ENCODE measurements around the gene CRIM1.

DNA sequence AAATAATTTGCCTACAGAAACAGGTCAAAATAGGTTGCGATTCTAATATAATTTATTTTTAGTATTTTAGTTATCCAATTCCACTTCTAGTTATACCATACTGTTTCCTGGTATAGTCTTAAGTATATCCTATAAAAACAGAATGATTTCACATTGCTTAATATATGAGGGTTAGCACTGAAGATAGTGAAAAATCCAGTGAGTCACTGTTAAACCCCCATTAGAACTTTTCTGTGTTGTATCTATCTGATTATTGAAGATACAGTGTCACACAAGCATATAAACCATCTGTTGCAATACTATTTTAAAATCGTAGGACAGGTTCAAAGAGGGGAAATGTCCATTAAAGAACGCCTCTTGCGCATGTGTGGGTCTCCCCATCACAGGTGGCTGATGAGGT, 132.4 kb downstream of the CRIM1 start:
- TF ChIP-seq, protein P1, sequence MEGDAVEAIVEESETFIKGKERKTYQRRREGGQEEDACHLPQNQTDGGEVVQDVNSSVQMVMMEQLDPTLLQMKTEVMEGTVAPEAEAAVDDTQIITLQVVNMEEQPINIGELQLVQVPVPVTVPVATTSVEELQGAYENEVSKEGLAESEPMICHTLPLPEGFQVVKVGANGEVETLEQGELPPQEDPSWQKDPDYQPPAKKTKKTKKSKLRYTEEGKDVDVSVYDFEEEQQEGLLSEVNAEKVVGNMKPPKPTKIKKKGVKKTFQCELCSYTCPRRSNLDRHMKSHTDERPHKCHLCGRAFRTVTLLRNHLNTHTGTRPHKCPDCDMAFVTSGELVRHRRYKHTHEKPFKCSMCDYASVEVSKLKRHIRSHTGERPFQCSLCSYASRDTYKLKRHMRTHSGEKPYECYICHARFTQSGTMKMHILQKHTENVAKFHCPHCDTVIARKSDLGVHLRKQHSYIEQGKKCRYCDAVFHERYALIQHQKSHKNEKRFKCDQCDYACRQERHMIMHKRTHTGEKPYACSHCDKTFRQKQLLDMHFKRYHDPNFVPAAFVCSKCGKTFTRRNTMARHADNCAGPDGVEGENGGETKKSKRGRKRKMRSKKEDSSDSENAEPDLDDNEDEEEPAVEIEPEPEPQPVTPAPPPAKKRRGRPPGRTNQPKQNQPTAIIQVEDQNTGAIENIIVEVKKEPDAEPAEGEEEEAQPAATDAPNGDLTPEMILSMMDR (IDR thresholded peaks at IDR 0.05; ENCODE audit: low read depth, low read length, missing input control): no peak
- TF ChIP-seq, protein P2, sequence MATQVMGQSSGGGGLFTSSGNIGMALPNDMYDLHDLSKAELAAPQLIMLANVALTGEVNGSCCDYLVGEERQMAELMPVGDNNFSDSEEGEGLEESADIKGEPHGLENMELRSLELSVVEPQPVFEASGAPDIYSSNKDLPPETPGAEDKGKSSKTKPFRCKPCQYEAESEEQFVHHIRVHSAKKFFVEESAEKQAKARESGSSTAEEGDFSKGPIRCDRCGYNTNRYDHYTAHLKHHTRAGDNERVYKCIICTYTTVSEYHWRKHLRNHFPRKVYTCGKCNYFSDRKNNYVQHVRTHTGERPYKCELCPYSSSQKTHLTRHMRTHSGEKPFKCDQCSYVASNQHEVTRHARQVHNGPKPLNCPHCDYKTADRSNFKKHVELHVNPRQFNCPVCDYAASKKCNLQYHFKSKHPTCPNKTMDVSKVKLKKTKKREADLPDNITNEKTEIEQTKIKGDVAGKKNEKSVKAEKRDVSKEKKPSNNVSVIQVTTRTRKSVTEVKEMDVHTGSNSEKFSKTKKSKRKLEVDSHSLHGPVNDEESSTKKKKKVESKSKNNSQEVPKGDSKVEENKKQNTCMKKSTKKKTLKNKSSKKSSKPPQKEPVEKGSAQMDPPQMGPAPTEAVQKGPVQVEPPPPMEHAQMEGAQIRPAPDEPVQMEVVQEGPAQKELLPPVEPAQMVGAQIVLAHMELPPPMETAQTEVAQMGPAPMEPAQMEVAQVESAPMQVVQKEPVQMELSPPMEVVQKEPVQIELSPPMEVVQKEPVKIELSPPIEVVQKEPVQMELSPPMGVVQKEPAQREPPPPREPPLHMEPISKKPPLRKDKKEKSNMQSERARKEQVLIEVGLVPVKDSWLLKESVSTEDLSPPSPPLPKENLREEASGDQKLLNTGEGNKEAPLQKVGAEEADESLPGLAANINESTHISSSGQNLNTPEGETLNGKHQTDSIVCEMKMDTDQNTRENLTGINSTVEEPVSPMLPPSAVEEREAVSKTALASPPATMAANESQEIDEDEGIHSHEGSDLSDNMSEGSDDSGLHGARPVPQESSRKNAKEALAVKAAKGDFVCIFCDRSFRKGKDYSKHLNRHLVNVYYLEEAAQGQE (IDR thresholded peaks at IDR 0.05): no peak
- TF ChIP-seq TAF1 (conservative IDR thresholded peaks at IDR 0.05): no peak
- TF ChIP-seq FOXA2 (IDR thresholded peaks at IDR 0.05): no peak
- no peak for TF ChIP-seq RXRA (IDR thresholded peaks at IDR 0.05)
- TF ChIP-seq, protein P3, sequence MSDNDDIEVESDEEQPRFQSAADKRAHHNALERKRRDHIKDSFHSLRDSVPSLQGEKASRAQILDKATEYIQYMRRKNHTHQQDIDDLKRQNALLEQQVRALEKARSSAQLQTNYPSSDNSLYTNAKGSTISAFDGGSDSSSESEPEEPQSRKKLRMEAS (IDR thresholded peaks at IDR 0.05): no peak
- TF ChIP-seq SP1 (IDR thresholded peaks at IDR 0.05): no peak
- TF ChIP-seq EGR1 (IDR thresholded peaks at IDR 0.05; ENCODE audit: low read depth in 2 of 2): no peak
- TF ChIP-seq RAD21 (IDR thresholded peaks at IDR 0.05): no peak
